ENCODE measurements around the gene DIPK1A.
A peak's percentile ranks its signal among the peaks of the same experiment; 100 is the strongest.

The DIPK1A gene

DNA sequence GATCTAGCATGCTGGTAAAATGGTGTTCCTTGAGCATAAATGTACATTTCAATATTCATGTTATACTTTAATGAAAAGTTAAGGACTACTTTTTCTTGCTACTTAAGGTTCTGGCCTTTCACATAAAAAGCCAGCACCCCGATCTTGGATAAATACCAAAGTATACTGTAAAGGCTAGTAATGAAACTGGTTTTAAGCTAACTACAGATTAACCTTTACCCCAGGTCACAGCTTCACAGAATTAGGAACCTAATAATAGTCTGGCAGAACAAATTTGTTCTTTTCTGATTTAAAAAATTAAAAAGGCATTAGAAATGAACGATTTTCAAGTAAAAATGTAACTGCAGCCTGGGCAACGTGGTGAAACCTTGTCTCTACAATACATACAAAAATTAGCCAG lies 23.5 kb downstream of the DIPK1A start:
- CTCF ChIA-PET: interaction anchor here (1.0 kb wide), 1 partner anchor 57 kb away, joined by 4 read pairs; no protein-coding TSS in a partner anchor
- POLR2A ChIA-PET: no interaction called here
- no peak for TF ChIP-seq ZNF335 (tag by site-specific recombination; conservative IDR thresholded peaks at IDR 0.05)
- no peak for TF ChIP-seq ZNF626 (tag by site-specific recombination; IDR thresholded peaks at IDR 0.05)
- TF ChIP-seq, protein P1, sequence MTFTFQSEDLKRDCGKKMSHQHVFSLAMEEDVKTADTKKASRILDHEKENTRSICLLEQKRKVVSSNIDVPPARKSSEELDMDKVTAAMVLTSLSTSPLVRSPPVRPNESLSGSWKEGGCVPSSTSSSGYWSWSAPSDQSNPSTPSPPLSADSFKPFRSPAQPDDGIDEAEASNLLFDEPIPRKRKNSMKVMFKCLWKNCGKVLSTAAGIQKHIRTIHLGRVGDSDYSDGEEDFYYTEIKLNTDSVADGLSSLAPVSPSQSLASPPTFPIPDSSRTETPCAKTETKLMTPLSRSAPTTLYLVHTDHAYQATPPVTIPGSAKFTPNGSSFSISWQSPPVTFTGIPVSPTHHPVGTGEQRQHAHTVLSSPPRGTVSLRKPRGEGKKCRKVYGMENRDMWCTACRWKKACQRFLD (tag by site-specific recombination; IDR thresholded peaks at IDR 0.05): no peak
- no peak for TF ChIP-seq ZNF658 (tag by site-specific recombination; IDR thresholded peaks at IDR 0.05)
- TF ChIP-seq ZNF544 (tag by site-specific recombination; IDR thresholded peaks at IDR 0.05): no peak
- TF ChIP-seq ZNF37A (tag by site-specific recombination; IDR thresholded peaks at IDR 0.05): no peak
- no peak for TF ChIP-seq GLIS2 (tag by site-specific recombination; IDR thresholded peaks at IDR 0.05)
- TF ChIP-seq TCF7L2 (IDR thresholded peaks at IDR 0.05; ENCODE audit: borderline replicate concordance, low read depth, low read length): no peak
- TF ChIP-seq ZNF155 (tag by site-specific recombination; IDR thresholded peaks at IDR 0.05): no peak
- TF ChIP-seq, protein P2, sequence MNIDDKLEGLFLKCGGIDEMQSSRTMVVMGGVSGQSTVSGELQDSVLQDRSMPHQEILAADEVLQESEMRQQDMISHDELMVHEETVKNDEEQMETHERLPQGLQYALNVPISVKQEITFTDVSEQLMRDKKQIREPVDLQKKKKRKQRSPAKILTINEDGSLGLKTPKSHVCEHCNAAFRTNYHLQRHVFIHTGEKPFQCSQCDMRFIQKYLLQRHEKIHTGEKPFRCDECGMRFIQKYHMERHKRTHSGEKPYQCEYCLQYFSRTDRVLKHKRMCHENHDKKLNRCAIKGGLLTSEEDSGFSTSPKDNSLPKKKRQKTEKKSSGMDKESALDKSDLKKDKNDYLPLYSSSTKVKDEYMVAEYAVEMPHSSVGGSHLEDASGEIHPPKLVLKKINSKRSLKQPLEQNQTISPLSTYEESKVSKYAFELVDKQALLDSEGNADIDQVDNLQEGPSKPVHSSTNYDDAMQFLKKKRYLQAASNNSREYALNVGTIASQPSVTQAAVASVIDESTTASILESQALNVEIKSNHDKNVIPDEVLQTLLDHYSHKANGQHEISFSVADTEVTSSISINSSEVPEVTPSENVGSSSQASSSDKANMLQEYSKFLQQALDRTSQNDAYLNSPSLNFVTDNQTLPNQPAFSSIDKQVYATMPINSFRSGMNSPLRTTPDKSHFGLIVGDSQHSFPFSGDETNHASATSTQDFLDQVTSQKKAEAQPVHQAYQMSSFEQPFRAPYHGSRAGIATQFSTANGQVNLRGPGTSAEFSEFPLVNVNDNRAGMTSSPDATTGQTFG (tag by site-specific recombination; IDR thresholded peaks at IDR 0.05; ENCODE audit: borderline replicate concordance): no peak
- TF ChIP-seq ZNF140 (tag by site-specific recombination; IDR thresholded peaks at IDR 0.05): no peak
- TF ChIP-seq, protein P3, sequence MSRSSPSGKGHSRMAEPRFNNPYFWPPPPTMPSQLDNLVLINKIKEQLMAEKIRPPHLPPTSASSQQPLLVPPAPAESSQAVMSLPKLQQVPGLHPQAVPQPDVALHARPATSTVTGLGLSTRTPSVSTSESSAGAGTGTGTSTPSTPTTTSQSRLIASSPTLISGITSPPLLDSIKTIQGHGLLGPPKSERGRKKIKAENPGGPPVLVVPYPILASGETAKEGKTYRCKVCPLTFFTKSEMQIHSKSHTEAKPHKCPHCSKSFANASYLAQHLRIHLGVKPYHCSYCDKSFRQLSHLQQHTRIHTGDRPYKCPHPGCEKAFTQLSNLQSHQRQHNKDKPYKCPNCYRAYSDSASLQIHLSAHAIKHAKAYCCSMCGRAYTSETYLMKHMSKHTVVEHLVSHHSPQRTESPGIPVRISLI (tag by site-specific recombination; IDR thresholded peaks at IDR 0.05): no peak
- TF ChIP-seq, protein P4, sequence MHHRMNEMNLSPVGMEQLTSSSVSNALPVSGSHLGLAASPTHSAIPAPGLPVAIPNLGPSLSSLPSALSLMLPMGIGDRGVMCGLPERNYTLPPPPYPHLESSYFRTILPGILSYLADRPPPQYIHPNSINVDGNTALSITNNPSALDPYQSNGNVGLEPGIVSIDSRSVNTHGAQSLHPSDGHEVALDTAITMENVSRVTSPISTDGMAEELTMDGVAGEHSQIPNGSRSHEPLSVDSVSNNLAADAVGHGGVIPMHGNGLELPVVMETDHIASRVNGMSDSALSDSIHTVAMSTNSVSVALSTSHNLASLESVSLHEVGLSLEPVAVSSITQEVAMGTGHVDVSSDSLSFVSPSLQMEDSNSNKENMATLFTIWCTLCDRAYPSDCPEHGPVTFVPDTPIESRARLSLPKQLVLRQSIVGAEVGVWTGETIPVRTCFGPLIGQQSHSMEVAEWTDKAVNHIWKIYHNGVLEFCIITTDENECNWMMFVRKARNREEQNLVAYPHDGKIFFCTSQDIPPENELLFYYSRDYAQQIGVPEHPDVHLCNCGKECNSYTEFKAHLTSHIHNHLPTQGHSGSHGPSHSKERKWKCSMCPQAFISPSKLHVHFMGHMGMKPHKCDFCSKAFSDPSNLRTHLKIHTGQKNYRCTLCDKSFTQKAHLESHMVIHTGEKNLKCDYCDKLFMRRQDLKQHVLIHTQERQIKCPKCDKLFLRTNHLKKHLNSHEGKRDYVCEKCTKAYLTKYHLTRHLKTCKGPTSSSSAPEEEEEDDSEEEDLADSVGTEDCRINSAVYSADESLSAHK (tag by site-specific recombination; IDR thresholded peaks at IDR 0.05): no peak
- no peak for TF ChIP-seq ZNF214 (tag by site-specific recombination; IDR thresholded peaks at IDR 0.05; ENCODE audit: borderline replicate concordance)
- TF ChIP-seq, protein P5, sequence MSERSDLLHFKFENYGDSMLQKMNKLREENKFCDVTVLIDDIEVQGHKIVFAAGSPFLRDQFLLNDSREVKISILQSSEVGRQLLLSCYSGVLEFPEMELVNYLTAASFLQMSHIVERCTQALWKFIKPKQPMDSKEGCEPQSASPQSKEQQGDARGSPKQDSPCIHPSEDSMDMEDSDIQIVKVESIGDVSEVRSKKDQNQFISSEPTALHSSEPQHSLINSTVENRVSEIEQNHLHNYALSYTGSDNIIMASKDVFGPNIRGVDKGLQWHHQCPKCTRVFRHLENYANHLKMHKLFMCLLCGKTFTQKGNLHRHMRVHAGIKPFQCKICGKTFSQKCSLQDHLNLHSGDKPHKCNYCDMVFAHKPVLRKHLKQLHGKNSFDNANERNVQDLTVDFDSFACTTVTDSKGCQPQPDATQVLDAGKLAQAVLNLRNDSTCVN (tag by site-specific recombination; optimal IDR thresholded peaks at IDR 0.05): no peak
- TF ChIP-seq ZNF791 (tag by site-specific recombination; IDR thresholded peaks at IDR 0.05): no peak

DNA sequence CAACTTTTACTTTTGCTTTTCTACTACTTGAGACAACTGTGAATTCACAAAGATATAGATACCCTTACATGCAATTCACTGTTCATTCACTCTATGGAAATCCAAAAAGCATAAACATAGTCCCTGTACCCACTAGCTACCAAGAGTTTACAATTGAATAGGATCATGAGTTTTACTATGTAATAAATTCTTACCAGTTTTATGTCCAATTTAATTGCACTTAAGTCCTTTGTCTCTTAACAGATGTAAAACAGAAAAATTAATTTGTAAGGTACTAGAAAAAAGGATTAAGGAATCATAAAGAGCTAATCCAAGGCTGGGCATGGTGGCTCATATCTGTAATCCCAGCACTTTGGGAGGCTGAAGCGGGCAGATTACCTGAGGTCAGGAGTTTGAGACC lies 24.4 kb downstream of the DIPK1A start:
- ChIA-PET POLR2A (interaction anchor here (0.6 kb wide), 1 partner anchor 18 kb away, joined by 4 read pairs; no protein-coding TSS in a partner anchor), CTCF (interaction anchor here (1.2 kb wide), 1 partner anchor 57 kb away, joined by 7 read pairs; no protein-coding TSS in a partner anchor)
- Histone ChIP-seq H3K36me3 (ENCODE audit: control insufficient read depth in 2 of 2, insufficient read depth in 1 of 2, low read length in 2 of 2) (no peaks in the 10 kb centered on the region), H3K4me1 (ENCODE audit: control insufficient read depth, insufficient read depth, low read length) (peaks cover 6% of the 10 kb centered on the region; the same call in 1 of the 2 replicates), H3K27ac (ENCODE audit: extremely low read depth, low read depth, low read length) (no peak overlapping the region), H3K9me3 (ENCODE audit: control insufficient read depth, insufficient read depth, low read depth, low read length) (no peaks in the 10 kb centered on the region), H3K4me3 (ENCODE audit: low read depth, low read length) (no peak overlapping the region)
- TF ChIP-seq ZEB2 (tag by site-specific recombination; IDR thresholded peaks at IDR 0.05): no peak
- TF ChIP-seq ZNF433 (tag by site-specific recombination; IDR thresholded peaks at IDR 0.05; ENCODE audit: low read depth): no peak
- peak; percentile 32; the same call in 1 of the 2 replicates for TF ChIP-seq OSR2 (tag by site-specific recombination; IDR thresholded peaks at IDR 0.05)
- TF ChIP-seq, protein P6, sequence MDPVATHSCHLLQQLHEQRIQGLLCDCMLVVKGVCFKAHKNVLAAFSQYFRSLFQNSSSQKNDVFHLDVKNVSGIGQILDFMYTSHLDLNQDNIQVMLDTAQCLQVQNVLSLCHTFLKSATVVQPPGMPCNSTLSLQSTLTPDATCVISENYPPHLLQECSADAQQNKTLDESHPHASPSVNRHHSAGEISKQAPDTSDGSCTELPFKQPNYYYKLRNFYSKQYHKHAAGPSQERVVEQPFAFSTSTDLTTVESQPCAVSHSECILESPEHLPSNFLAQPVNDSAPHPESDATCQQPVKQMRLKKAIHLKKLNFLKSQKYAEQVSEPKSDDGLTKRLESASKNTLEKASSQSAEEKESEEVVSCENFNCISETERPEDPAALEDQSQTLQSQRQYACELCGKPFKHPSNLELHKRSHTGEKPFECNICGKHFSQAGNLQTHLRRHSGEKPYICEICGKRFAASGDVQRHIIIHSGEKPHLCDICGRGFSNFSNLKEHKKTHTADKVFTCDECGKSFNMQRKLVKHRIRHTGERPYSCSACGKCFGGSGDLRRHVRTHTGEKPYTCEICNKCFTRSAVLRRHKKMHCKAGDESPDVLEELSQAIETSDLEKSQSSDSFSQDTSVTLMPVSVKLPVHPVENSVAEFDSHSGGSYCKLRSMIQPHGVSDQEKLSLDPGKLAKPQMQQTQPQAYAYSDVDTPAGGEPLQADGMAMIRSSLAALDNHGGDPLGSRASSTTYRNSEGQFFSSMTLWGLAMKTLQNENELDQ (tag by site-specific recombination; IDR thresholded peaks at IDR 0.05; ENCODE audit: low read depth): no peak
- TF ChIP-seq, protein P7, sequence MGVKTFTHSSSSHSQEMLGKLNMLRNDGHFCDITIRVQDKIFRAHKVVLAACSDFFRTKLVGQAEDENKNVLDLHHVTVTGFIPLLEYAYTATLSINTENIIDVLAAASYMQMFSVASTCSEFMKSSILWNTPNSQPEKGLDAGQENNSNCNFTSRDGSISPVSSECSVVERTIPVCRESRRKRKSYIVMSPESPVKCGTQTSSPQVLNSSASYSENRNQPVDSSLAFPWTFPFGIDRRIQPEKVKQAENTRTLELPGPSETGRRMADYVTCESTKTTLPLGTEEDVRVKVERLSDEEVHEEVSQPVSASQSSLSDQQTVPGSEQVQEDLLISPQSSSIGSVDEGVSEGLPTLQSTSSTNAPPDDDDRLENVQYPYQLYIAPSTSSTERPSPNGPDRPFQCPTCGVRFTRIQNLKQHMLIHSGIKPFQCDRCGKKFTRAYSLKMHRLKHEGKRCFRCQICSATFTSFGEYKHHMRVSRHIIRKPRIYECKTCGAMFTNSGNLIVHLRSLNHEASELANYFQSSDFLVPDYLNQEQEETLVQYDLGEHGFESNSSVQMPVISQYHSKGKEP (tag by site-specific recombination; IDR thresholded peaks at IDR 0.05): no peak
- TF ChIP-seq KLF8 (tag by site-specific recombination; IDR thresholded peaks at IDR 0.05): no peak
- TF ChIP-seq ZNF670 (tag by site-specific recombination; IDR thresholded peaks at IDR 0.05; ENCODE audit: low read depth): no peak

More for the DNA sequence above, 23.5 kb downstream of the DIPK1A start:
- H3K9me3 ChIP-seq (ENCODE audit: control insufficient read depth, insufficient read depth, low read depth, low read length): no peaks in the 10 kb centered on the region
- H3K4me3 ChIP-seq (ENCODE audit: low read depth, low read length): no peak overlapping the region
- no peaks in the 10 kb centered on the region for H3K36me3 ChIP-seq (ENCODE audit: control insufficient read depth in 2 of 2, insufficient read depth in 1 of 2, low read length in 2 of 2)
- H3K27ac ChIP-seq (ENCODE audit: extremely low read depth, low read depth, low read length): no peak overlapping the region
- H3K4me1 ChIP-seq (ENCODE audit: control insufficient read depth, insufficient read depth, low read length): peaks cover 6% of the 10 kb centered on the region; the same call in 1 of the 2 replicates

Measured in HEK293 (cell line).